ELR (cell line): Measurements from ENCODE around the gene COL4A3.
A peak's percentile ranks its signal among the peaks of the same experiment; 100 is the strongest.
"Not testable (repeated sequence)": the region's sequence is repeated elsewhere in the genome, so short reads cannot be mapped to it uniquely, and the experiment has no call there.

Experiments used
- DNase-seq: peaks from one replicate; pipeline ENCODE4 v3.0.0-alpha.2; 2015; ENCODE audit warnings: low read depth

Gene COL4A3

DNA sequence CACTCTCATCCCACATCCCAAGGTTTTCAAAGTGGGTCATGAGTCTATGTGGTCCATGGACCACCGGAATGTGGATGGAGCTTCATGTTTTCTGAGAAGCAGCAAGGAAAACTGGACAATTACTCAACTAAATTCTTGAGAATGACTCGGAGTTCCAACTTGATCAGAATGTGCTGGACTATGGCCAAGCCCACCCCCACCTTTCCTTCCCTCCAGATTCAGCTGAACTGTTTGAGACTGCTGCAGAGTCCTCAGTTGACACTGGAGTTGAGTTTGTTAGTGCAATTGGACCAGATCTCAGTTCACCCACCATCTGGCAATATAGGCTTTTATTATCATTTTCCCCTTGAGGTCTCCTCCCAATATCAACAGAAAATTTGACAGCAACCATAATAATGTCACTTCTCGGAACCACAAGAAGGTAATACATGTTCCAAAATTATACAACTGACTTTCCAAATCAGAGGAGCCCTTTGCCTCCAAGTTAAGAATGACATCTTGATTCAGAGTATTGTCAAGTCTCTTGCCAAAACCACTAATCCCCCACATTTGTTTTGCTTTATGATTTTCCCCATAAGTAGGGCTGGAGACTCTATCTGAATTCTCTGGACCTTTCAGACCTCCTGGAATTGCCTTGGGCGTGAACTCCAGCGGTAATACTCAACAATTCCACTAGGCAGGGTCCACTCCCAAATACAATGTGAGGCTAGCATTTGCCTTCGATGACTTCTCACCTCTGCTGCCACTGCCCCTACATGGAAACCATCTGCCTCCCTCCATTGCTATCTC lies 9.2 kb upstream of the COL4A3 start:
- peak; percentile 41 for DNase-seq

DNA sequence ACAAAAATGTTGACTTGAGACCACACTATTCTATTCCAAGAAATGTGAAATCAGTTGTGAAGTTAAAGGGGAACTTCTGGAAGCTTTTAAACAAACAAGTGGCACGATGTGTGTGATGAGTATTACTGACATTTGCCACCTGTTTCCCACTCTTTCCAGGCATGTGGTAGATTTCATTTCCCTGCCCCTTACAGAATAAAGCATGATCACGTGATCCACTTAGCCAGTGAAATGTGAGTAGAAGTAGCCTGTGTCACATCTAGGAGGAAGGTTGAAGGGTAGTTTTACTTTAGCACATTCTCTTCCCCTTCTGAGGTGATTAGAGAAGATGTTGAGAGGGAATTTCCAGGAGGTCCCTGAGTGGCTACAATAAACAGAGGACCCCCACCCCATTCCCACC lies 4.3 kb upstream of the COL4A3 start:
- DNase-seq = no peak

GRCh38 chr2:227161947-227162346 lies 2.5 kb upstream of the COL4A3 start:
- DNase-seq = no peak

- peak; percentile 9 for DNase-seq
Observed at GRCh38 chr2:227163485-227163997, 883 bp upstream of the COL4A3 start.

DNA sequence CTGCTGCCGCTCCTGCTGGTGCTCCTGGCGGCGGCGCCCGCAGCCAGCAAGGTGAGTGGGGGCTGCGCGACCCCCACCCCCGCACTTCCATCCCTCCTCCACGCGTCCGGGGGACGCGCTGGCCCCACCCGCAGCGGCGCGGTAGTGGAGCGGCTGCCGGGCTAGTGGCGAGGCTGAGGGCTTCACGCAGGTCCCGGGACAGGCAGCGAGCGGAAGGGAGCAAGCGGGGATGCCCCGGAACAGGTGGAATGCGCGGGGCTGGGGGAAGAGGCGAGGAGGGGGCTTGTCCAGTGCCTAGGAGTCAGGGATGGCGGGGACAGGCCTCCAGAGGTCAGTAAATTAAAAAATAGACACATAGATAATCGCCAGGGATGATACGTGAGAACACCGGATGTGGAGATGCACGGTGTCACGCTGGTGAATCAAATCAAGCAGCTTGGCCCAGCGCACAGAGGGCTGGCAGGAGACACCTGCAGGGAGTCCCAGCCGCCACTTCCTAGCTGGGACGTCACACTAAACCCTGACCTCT lies 403 bp downstream of the COL4A3 start:
- peak; percentile 17 for DNase-seq

DNA sequence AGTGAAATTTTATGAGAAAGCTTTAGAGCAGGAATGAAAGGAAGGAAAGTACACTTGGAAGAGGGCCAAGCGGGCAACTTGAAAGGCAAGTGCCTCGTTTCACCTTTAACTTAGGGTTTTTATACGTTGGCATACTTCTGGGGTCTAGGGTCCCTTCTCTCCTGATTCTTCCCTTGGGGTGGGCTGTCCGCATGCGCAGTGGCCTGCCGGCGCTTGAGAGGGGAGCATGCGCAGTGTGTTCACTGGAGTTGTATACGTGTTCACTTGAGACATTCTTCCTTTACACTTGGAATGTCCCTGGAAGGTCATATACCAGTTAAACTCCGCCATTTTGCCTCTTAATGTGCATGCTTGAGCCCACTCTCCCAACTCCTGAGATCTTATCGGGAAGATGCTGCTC lies 7.4 kb downstream of the COL4A3 start:
- not testable (repeated sequence) for DNase-seq

DNA sequence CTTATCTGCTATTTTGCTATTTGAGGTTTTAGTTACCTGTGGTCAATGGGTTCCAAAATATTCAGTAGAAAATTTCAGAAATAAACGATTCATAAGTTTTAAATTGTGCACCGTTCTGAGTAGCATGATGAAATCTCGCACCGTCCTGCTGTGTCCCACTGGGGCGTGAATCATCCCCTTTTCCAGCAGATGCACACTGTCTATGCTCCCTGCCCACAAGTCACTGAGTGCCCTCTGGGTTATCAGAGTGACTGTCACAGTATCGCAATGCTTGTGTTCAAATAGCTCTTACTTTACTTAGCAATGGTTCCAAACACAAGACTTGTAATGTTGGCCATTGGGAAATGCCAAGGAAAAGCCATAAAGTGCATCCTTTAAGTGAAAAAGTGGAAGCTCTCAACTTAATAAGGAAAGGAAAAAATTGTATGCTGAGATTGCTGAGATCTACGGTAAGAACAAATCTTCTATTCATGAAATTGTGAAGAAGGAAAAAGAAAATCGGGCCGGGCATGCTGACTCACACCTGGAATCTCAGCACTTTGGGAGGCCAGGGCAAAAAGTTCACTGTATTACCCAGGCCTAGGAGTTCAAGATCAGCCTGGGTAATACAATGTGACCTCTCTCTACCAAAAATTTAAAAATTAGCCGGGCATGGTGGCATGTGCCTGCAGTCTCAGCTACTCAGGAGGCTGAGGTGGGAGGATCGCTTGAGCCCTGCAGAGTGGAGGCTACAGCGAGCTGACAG lies 13.3 kb downstream of the COL4A3 start:
- no peak for DNase-seq

DNA sequence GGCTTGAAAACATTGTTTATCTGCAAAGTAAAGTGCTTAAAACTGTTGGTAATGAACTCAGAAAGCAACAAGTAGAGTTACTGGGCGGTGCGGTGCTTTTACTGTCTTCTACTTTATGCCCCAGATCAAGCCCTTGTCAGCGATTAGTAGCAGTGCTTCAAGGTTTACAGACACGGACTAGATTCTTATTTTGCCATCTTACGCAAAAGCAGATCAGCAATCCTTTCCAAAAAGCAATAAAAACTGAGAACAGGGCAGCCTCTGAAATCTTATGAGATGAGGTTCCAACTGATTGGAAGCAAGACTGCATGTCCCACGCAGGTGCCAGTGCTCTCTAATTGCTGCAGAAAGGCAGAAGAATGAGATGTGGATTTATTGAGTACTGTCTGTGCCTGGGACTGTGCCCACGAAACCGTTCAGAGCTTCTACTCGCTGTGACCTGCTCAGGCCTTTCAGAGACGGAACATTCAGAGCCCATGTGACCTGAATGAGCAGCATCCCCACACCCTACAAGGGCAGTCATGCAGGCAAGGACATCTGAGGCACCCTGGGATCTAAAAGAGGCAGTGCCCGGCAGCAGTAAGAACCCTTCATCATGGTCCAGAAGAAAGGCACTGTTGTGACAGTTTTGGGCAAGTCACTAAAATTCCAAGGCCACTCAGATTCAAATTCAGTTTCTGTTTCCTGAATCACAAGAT lies 15.7 kb downstream of the COL4A3 start:
- no peak for DNase-seq

GRCh38 chr2:227180770-227181169 lies 16.3 kb downstream of the COL4A3 start:
- no peak for DNase-seq

DNA sequence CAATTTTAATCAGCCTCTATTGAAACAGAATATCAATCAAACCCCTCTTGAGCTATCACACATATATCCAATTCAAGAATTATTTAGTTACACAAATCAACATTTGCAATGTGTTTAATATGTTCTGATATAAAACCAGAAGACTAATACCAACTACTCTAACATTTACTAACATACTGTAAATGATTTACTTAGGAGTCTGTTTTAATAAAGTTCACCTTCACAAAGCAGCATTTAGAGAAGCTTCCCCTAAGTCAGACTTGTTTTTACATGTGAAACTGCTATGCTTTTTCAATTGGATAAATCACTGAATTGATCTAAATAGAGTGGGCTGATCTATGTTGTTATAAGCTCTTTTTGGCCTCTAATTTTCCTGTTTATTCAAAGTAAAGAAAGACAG lies 18.3 kb downstream of the COL4A3 start:
- DNase-seq = no peak

GRCh38 chr2:227183657-227184367 lies 19.4 kb downstream of the COL4A3 start:
- DNase-seq = no peak

GRCh38 chr2:227185615-227186232 lies 21.3 kb downstream of the COL4A3 start:
- DNase-seq = no peak

DNA sequence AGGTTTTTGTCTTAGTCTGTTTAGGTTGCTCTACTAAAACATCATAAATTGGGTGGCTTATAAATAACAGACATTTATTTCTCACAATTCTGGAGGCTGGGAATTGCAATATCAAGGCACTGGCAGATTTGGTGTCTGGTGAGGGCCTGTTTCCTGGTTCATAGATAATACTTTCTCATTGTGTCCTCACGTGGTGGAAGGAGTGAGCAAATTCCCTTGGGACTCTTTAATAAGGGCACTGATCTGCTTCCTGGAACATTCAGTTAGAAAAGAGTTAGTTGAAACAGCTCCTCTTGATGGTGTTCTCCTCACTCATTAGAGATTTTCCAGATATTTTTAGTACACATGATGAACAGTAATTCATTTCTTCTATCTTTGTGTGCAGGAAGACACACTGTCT lies 22.3 kb downstream of the COL4A3 start:
- no peak for DNase-seq

DNA sequence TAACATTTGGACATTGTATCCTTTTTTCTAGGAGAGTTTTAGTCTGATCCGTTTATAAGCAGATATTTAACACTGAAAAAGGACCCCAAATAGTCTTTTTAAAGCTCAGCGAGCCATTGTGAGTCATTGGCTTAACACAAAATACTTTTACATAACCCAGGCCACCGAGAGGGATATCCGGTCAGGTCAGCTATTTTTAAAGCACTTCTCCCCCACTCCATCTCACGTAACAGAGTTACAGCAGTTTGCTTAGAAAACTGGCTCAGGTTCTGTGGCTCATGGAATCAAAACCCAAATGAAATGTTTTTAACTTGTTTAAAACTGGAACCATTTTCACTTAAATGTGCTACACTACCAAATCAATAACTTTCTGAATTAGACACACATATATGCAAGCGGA lies 23.9 kb downstream of the COL4A3 start:
- peak; percentile 45 for DNase-seq

DNA sequence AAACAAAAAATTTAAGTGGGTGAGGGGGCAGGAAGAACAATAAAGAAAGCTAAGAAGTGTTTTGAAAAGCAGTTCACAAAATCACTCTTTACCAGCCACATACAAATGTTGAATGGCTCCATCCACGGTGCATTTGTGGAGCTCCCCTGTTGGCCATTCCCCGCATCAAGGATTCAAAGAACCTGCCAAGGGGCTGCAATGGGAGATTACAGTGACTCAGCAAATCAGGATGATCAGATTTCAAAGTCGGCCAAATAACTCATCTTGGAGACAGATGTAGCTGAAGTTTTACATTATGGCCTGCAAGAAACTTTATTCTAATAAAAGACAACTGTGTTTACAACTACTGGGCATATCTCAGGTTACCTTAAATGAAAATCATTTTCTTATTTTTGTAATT lies 26.9 kb downstream of the COL4A3 start:
- DNase-seq = peak; percentile 38

DNA sequence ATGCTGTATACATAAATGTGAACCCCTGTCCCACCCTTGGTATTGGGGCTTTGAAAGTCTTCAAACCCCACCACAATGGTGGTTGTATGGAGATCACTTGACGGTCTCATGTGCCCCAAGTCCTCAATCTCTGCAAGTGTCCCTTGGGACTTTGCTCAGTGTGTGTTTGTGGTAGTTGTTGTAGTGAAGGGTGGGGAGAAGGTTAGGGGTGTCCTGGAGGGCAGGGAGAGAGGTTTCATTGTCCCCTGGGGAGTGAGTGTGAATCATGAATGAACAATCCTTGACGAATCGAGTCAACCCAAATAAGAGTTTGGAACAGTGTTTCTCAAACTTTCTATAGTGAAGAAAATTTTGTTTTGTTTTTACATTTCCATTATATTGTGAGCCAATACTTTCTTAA lies 28.1 kb downstream of the COL4A3 start:
- DNase-seq = no peak

DNA sequence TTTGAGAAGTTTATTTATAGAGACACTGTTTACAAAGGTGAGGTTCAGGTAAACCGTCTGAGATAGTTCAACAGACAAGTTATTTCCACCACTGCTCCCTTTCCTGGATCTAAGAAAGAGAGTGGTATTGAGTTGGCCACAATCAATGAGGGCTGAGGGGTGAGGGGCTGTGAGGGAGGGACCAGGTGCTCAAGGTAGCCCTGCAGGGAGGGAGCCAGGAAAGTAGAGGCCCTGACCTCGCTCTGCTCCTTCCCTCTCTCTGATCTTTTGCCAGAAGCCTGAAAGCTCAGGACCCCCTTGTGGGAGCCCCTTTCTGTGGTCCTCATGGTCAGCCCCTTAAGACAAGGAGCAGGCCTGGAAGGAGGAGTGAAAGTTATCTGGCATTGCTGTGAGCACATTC lies 29.8 kb downstream of the COL4A3 start:
- DNase-seq = no peak

GRCh38 chr2:227198866-227199265 lies 34.4 kb downstream of the COL4A3 start:
- DNase-seq = no peak

GRCh38 chr2:227201771-227202170 lies 37.3 kb downstream of the COL4A3 start:
- no peak for DNase-seq

DNA sequence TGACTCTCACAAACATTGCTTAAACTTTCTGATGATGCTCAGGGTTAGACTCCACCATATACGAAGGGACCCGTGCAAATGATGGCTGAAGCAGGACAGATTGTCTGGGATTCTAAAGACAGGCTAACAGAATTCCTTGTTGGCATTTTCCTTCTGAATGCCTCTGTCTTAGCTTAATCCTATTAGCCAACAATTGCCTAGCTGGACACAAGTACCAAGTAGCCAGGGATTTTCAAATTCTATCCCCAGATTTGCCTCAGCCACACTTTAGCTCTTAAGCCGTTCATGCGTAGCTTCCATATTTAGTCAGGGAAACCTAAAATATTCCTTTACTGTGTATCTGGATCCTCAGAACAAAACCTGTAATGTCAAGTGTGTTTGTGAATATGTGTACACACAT lies 40.0 kb downstream of the COL4A3 start:
- no peak for DNase-seq

- no peak for DNase-seq
Observed at GRCh38 chr2:227205701-227206100, 41.3 kb downstream of the COL4A3 start.
